Mucosa of descending colon (tissue), 3 donors: ENCODE measurements around the gene NHP2. TPM values are rescaled to one million over a fixed set of nuclear protein-coding genes. Genes with fewer than 3 reads are reported as not detected.

Experiments used
- ATAC-seq: fragments of 200-7000 bp; cut with Tn5 transposase; one replicate; pipeline ENCODE4 v1.9.1; 2020; ENCODE audit warnings: mild to moderate bottlenecking, moderate library complexity
- DNase-seq, 3 donors: peaks; one replicate each; pipeline ENCODE4 v3.0.0-alpha.2; 2020
- H3K36me3 ChIP-seq: fragments of 200-600 bp; one replicate; pipeline ENCODE4 v1.8.0; 2021; ENCODE audit warnings: low read depth, mild to moderate bottlenecking
- H3K4me1 ChIP-seq: fragments of 200-600 bp; one replicate; pipeline ENCODE4 v1.8.0; 2021; ENCODE audit warnings: low read depth, mild to moderate bottlenecking
- H3K4me3 ChIP-seq: fragments of 200-600 bp; one replicate; pipeline ENCODE4 v1.8.0; 2021; ENCODE audit warnings: mild to moderate bottlenecking
- H3K9me3 ChIP-seq: fragments of 200-600 bp; one replicate; pipeline ENCODE4 v1.8.0; 2021; ENCODE audit warnings: mild to moderate bottlenecking
- intact Hi-C, 2 donors: fragments of 100-400 bp; cut with DNase I in 1 of 2; cut with micrococcal nuclease in 1 of 2; formaldehyde crosslinking; loops; one replicate each; pipeline versions ENCODE4 v1.11.0 to v1.11.1; 2022; cut with DNase I, micrococcal nuclease
- total RNA-seq, 3 donors: library from RNA; stranded (reverse); fragmentation: NEBNext Ultra II Directional in 2 of 3; extraction: Animal tissue kit (Norgen Biotek cat#: 25700) in 2 of 3; gene quantifications; one replicate each; pipeline versions ENCODE4 v1.2.1 to v1.2.4, GENCODE V29; 2021 to 2023
- TF ChIP-seq, protein P1 (sequence below): fragments of 200-600 bp; IDR thresholded peaks from one replicate; pipeline ENCODE4 v1.8.0; 2022; ENCODE audit warnings: antibody characterized with exemption, mild to moderate bottlenecking
- donor health status: DM: no; HTN: no; CAD: no; lungs with moderate emphysema.
- donor health status: DM: no; HTN: no; CAD: no.
- donor health status: DM: no; HTN: yes; CAD: no.

NHP2 gene
- total RNA-seq, 3 donors from 2014 or later, result 64.8 to 90.2 (median 68.5) TPM

DNA sequence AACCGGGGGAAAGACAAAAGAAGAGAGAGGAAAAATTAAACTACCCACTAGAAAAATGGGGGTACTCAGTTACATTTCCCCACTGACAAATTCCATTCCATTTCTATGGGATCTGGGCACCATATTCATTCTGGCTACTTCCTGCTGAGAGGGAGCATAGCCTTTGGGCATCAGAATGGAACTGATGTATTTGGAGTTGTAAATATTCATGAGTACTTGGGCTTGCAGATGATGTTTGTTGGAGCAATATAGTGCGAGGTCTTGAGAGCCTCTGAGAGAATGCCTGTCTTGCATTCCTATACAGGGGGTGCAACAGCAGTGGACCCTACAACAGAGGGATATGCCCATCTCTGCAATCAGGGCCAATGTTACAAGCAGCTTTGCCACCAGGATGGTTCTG lies 16.8 kb upstream of the NHP2 start:
- intact Hi-C loops, result no loop called here
- Histone ChIP-seq H3K4me1 (no peaks in the 10 kb centered on the region), H3K9me3 (no peaks in the 10 kb centered on the region), H3K4me3 (no peak overlapping the region), H3K36me3 (no peaks in the 10 kb centered on the region)
- no peak for DNase-seq
- TF ChIP-seq, protein P1, sequence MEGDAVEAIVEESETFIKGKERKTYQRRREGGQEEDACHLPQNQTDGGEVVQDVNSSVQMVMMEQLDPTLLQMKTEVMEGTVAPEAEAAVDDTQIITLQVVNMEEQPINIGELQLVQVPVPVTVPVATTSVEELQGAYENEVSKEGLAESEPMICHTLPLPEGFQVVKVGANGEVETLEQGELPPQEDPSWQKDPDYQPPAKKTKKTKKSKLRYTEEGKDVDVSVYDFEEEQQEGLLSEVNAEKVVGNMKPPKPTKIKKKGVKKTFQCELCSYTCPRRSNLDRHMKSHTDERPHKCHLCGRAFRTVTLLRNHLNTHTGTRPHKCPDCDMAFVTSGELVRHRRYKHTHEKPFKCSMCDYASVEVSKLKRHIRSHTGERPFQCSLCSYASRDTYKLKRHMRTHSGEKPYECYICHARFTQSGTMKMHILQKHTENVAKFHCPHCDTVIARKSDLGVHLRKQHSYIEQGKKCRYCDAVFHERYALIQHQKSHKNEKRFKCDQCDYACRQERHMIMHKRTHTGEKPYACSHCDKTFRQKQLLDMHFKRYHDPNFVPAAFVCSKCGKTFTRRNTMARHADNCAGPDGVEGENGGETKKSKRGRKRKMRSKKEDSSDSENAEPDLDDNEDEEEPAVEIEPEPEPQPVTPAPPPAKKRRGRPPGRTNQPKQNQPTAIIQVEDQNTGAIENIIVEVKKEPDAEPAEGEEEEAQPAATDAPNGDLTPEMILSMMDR, result no peak
- ATAC-seq, result no peak

DNA sequence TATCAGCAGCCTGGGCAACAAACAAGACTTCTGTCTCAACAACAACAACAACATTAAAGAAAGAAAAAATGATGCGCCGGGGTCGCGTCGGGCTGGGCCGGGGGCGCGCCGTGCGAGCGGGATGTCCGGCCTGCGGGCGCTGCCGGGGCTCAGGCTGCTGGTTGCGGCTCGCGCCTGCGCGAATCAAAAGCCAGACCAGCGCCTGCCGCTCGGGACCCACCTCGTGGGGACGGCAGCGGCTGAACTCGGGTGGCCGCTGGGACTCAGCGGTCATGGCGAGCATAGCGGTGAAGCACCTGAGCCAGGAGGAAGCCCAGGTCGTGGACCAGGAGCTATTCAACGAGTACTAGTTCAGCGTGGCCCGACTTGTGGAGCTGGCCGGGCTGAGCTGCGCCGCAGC lies 11.9 kb upstream of the NHP2 start:
- TF ChIP-seq, protein P1, result no peak
- ATAC-seq, result no peak
- intact Hi-C loops, result loop anchor here (5.0 to 10.0 kb wide), 2 partner anchors 91 to 93 kb away; no protein-coding TSS in a partner anchor
- no peaks in the 10 kb centered on the region for H3K9me3 ChIP-seq
- no peak overlapping the region for H3K4me3 ChIP-seq
- no peak for DNase-seq
- H3K4me1 ChIP-seq, result peaks cover 8% of the 10 kb centered on the region
- no peaks in the 10 kb centered on the region for H3K36me3 ChIP-seq

DNA sequence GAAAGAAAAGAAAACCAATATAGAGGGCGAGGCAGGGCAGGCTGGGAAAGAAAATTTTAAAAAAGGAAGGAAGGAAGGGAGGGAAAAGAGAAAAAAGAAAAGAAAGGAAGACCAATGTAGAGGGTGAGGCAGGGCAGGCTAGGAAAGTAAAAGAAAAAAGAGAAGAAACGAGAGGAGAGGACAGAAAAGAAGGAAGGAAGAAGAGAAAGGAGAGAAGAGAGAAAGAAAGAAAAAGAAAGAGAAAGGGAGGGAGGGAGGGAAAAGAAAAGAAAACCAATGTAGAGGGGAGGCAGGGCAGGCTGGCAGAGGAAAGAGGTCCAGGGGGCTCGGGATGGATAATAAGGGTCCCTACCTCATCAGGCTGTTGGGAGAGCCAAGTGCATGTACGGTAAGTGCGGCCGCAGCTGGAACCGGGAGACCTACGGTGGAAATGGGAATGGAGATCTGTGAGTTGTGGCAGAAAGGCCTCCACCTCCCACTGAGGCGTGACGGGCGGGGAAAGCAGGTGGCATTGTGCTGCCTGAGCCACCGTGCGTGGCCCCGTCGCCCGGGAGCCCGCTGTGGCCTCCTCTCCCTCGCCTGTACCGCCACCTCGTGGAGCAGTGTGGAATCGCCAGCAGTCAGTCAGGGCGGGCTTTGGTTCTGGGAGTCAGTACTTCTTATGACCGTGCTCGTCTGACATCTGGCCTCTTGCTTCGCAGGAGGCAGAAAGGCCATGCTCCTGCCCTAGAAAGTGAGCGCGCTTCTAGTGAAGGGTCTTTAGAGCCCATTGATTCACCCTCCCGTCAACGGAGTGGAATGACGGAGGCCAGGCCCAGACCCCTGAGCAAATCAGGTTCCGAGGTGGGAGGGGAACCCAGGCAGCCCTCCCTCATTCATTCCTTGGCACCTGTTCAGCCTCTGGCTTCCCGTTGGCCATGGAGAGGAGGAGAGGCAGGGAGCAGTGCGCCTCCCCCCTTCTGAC lies 10.4 kb upstream of the NHP2 start:
- intact Hi-C loops, result loop anchor here in 1 of 2 donors (10.0 kb wide), 1 partner anchor 89 kb away; no protein-coding TSS in a partner anchor
- DNase-seq (peak; percentile 85 to 94 (median 87)), ATAC-seq (peak; percentile 100)
- TF ChIP-seq, protein P1, result peak; percentile 100
- Histone ChIP-seq H3K36me3 (no peaks in the 10 kb centered on the region), H3K9me3 (no peaks in the 10 kb centered on the region), H3K4me1 (peaks cover 8% of the 10 kb centered on the region), H3K4me3 (no peak overlapping the region)

DNA sequence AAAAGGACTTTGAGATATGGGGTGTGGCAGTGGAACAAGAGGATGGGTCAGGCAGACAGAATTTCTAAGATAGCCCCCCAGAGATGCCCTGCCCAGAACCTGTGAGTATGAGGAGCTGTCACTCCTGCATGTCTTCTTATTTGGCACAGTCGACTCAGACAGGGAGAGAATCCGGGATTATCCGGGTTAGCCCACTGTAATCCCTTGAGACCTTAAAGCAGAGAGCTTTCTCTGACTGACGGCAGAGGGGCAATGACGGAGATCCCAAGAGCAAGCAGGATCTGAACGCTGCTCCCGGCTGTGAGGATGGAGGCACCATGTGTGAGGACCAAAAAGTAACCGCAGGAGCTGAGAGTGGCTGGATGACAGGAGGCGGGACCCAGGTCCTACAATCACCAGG lies 8.8 kb upstream of the NHP2 start:
- Histone ChIP-seq H3K4me3 (no peak overlapping the region), H3K9me3 (no peaks in the 10 kb centered on the region), H3K36me3 (no peaks in the 10 kb centered on the region), H3K4me1 (peaks cover 8% of the 10 kb centered on the region)
- DNase-seq, result no peak
- ATAC-seq, result no peak
- intact Hi-C loops, result loop anchor here in 1 of 2 donors (10.0 kb wide), 1 partner anchor 88 kb away; no protein-coding TSS in a partner anchor
- TF ChIP-seq, protein P1, result no peak

DNA sequence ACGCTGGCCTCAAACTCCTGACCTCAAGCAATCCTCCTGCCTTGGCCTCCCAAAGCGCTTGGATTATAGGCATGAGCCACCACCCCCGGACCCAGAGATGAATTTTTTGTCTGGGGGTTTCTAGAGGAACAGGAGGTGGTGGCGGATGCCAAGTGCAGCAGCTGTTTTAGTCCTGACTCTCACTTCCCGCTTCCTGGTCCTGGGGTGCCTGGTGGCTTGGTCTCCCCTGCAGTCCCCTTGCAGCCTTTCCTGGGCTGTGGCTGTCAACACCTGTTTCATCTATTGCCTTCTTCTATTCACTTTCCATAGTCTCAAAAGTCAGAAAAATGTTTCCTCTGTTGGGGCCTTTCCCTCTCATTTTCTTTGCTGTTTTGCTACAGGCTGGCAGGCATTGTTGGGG lies 6.5 kb upstream of the NHP2 start:
- Histone ChIP-seq H3K4me1 (peaks cover 8% of the 10 kb centered on the region), H3K36me3 (no peaks in the 10 kb centered on the region), H3K9me3 (no peaks in the 10 kb centered on the region), H3K4me3 (no peak overlapping the region)
- DNase-seq, result no peak
- intact Hi-C loops, result loop anchor here in 1 of 2 donors (10.0 kb wide), 1 partner anchor 85 kb away; no protein-coding TSS in a partner anchor
- no peak for ATAC-seq
- TF ChIP-seq, protein P1, result no peak
